ENCODE results near the gene C12orf56. TPM values are rescaled to one million over a fixed set of nuclear protein-coding genes. Genes with fewer than 3 reads are reported as not detected.
"Not testable (repeated sequence)": the region's sequence is repeated elsewhere in the genome, so short reads cannot be mapped to it uniquely, and the experiment has no call there.

The C12orf56 gene
- total RNA-seq, 2 experiments from 2014 or later, result not detected

- no peaks in the 10 kb centered on the region for H3K4me1 Mint-ChIP-seq (ENCODE audit: low read depth)
- H3K36me3 Mint-ChIP-seq (ENCODE audit: low read depth), result no peaks in the 10 kb centered on the region
- TF ChIP-seq CTCF (IDR thresholded peaks at IDR 0.05), result no peak
- ATAC-seq (no peak), DNase-seq (no peak)
- H3K27me3 Mint-ChIP-seq, result no peaks in the 10 kb centered on the region
- intact Hi-C loops (cut with micrococcal nuclease), result no loop called here
- H3K27ac Mint-ChIP-seq, result no peak overlapping the region
- ChIA-PET POLR2A (no interaction called here), CTCF (no interaction called here)
- no peak overlapping the region for H3K4me3 Mint-ChIP-seq
- no peaks in the 10 kb centered on the region for H3K9me3 Mint-ChIP-seq
These were observed 27.7 kb downstream of the C12orf56 start for GRCh38 chr12:64362721-64363305.

- intact Hi-C loops (cut with micrococcal nuclease); H3K27ac Mint-ChIP-seq; ATAC-seq; H3K4me1 Mint-ChIP-seq (ENCODE audit: low read depth); H3K9me3 Mint-ChIP-seq; POLR2A ChIA-PET; DNase-seq; H3K27me3 Mint-ChIP-seq; H3K36me3 Mint-ChIP-seq (ENCODE audit: low read depth); H3K4me3 Mint-ChIP-seq: not testable (repeated sequence)
- CTCF ChIA-PET, result interaction anchor here (1.1 kb wide), 1 partner anchor 12 kb away, joined by 3 read pairs; no protein-coding TSS in a partner anchor
These were observed 29.4 kb downstream of the C12orf56 start for GRCh38 chr12:64361173-64361572.

- CTCF ChIA-PET; DNase-seq; POLR2A ChIA-PET; H3K4me1 Mint-ChIP-seq (ENCODE audit: low read depth); H3K27ac Mint-ChIP-seq; intact Hi-C loops (cut with micrococcal nuclease); H3K36me3 Mint-ChIP-seq (ENCODE audit: low read depth); ATAC-seq; H3K27me3 Mint-ChIP-seq; H3K4me3 Mint-ChIP-seq: not testable (repeated sequence)
- H3K9me3 Mint-ChIP-seq, result peaks cover 11% of the 10 kb centered on the region
These were observed 34.3 kb downstream of the C12orf56 start for GRCh38 chr12:64356209-64356608.

GRCh38 chr12:64352181-64352580 lies 38.4 kb downstream of the C12orf56 start:
- Mint-ChIP-seq H3K27me3 (peaks cover 1% of the 10 kb centered on the region), H3K9me3 (peaks cover 17% of the 10 kb centered on the region), H3K27ac (no peak overlapping the region), H3K36me3 (ENCODE audit: low read depth) (no peaks in the 10 kb centered on the region), H3K4me1 (ENCODE audit: low read depth) (no peaks in the 10 kb centered on the region), H3K4me3 (no peak overlapping the region)
- ATAC-seq (no peak), DNase-seq (no peak)
- no peak for TF ChIP-seq CTCF (IDR thresholded peaks at IDR 0.05)
- ChIA-PET POLR2A (no interaction called here), CTCF (no interaction called here)
- intact Hi-C loops (cut with micrococcal nuclease), result no loop called here

- ATAC-seq (no peak), DNase-seq (no peak)
- Mint-ChIP-seq H3K36me3 (ENCODE audit: low read depth) (no peaks in the 10 kb centered on the region), H3K27me3 (peaks cover 1% of the 10 kb centered on the region), H3K27ac (no peak overlapping the region), H3K4me1 (ENCODE audit: low read depth) (no peaks in the 10 kb centered on the region), H3K4me3 (no peak overlapping the region), H3K9me3 (peaks cover 11% of the 10 kb centered on the region)
- TF ChIP-seq CTCF (IDR thresholded peaks at IDR 0.05), result no peak
- ChIA-PET CTCF (interaction anchor here (1.1 kb wide), 1 partner anchor 8 kb away, joined by 3 read pairs; no protein-coding TSS in a partner anchor), POLR2A (no interaction called here)
- intact Hi-C loops (cut with micrococcal nuclease), result no loop called here
These were observed 39.3 kb downstream of the C12orf56 start for GRCh38 chr12:64351265-64351664.

- H3K27me3 Mint-ChIP-seq, result peaks cover 1% of the 10 kb centered on the region
- POLR2A ChIA-PET, result no interaction called here
- CTCF ChIA-PET, result interaction anchor here (1.8 kb wide), 1 partner anchor 24 kb away, joined by 4 read pairs; no protein-coding TSS in a partner anchor
- H3K36me3 Mint-ChIP-seq (ENCODE audit: low read depth), result no peaks in the 10 kb centered on the region
- no peak overlapping the region for H3K27ac Mint-ChIP-seq
- no peak overlapping the region for H3K4me3 Mint-ChIP-seq
- DNase-seq (no peak), ATAC-seq (no peak)
- no peaks in the 10 kb centered on the region for H3K4me1 Mint-ChIP-seq (ENCODE audit: low read depth)
- no peak for TF ChIP-seq CTCF (IDR thresholded peaks at IDR 0.05)
- intact Hi-C loops (cut with micrococcal nuclease), result no loop called here
- H3K9me3 Mint-ChIP-seq, result peaks cover 10% of the 10 kb centered on the region
These were observed 42.9 kb downstream of the C12orf56 start for GRCh38 chr12:64347630-64348029.

GRCh38 chr12:64344631-64345030 lies 45.9 kb downstream of the C12orf56 start:
- H3K9me3 Mint-ChIP-seq; H3K4me1 Mint-ChIP-seq (ENCODE audit: low read depth); POLR2A ChIA-PET; H3K27ac Mint-ChIP-seq; CTCF ChIA-PET; H3K4me3 Mint-ChIP-seq; intact Hi-C loops (cut with micrococcal nuclease); H3K27me3 Mint-ChIP-seq; ATAC-seq; DNase-seq; H3K36me3 Mint-ChIP-seq (ENCODE audit: low read depth): not testable (repeated sequence)

GRCh38 chr12:64340546-64340945 lies 50.0 kb downstream of the C12orf56 start:
- ATAC-seq; CTCF ChIA-PET; H3K36me3 Mint-ChIP-seq (ENCODE audit: low read depth); H3K27me3 Mint-ChIP-seq; H3K27ac Mint-ChIP-seq; H3K4me1 Mint-ChIP-seq (ENCODE audit: low read depth); POLR2A ChIA-PET; H3K4me3 Mint-ChIP-seq; intact Hi-C loops (cut with micrococcal nuclease); DNase-seq; H3K9me3 Mint-ChIP-seq: not testable (repeated sequence)

All from activated CD8-positive, alpha-beta T cell treated with anti-CD3 and anti-CD28 coated beads for 36 hours (primary cell).